GM19035 (cell line): ENCODE measurements around the gene ZNF232.
"Not testable (repeated sequence)": the region's sequence is repeated elsewhere in the genome, so short reads cannot be mapped to it uniquely, and the experiment has no call there.

ENCODE experiments used
- ATAC-seq: cut with Tn5 transposase; IDR thresholded peaks from one replicate; pipeline ENCODE4 v1.9.1; 2021; ENCODE audit not compliant: unreplicated experiment

ZNF232 gene

GRCh38 chr17:5099271-5099670, 12.4 kb downstream of the ZNF232 start:
- no peak for ATAC-seq

- no peak for ATAC-seq
Observed at GRCh38 chr17:5097101-5097834, 14.4 kb downstream of the ZNF232 start.

- no peak for ATAC-seq
Observed at GRCh38 chr17:5096731-5097100, 15.0 kb downstream of the ZNF232 start.

GRCh38 chr17:5092218-5093010, 19.3 kb downstream of the ZNF232 start:
- no peak for ATAC-seq

GRCh38 chr17:5080591-5080990, 31.1 kb downstream of the ZNF232 start:
- ATAC-seq, result no peak

GRCh38 chr17:5078106-5079028, 33.3 kb downstream of the ZNF232 start, which contains the start of gene ZFP3:
Gene ZFP3, plus strand, starts transcription at chr17:5078467. Its CDS starts 13,038 bp downstream, at chr17:5091505.
- peak; percentile 81 for ATAC-seq

- ATAC-seq, result no peak
Observed at GRCh38 chr17:5077781-5078105, 33.9 kb downstream of the ZNF232 start.

- ATAC-seq, result not testable (repeated sequence)
Observed at GRCh38 chr17:5077275-5077674, 34.4 kb downstream of the ZNF232 start.

GRCh38 chr17:5075472-5075871, 36.2 kb downstream of the ZNF232 start:
- not testable (repeated sequence) for ATAC-seq

GRCh38 chr17:5069724-5070123, 42.0 kb downstream of the ZNF232 start:
- no peak for ATAC-seq

- ATAC-seq, result no peak
Observed at GRCh38 chr17:5068236-5068635, 43.4 kb downstream of the ZNF232 start.

GRCh38 chr17:5065227-5065744, 46.4 kb downstream of the ZNF232 start:
- no peak for ATAC-seq
